HuH-7.5 (cell line): Measurements from ENCODE around the gene THEM4.
"Not testable (repeated sequence)": the region's sequence is repeated elsewhere in the genome, so short reads cannot be mapped to it uniquely, and the experiment has no call there.

Experiments
- DNase-seq: peaks from one replicate; pipeline ENCODE4 v3.0.0; 2011; ENCODE audit warnings: low spot score

The THEM4 gene

GRCh38 chr1:151893176-151893924 is 16.0 kb downstream of the THEM4 start:
- DNase-seq = no peak

- DNase-seq = no peak
Observed at GRCh38 chr1:151892190-151892589, 17.1 kb downstream of the THEM4 start.

- no peak for DNase-seq
Observed at GRCh38 chr1:151891512-151891911, 17.8 kb downstream of the THEM4 start.

GRCh38 chr1:151888972-151889570 is 20.2 kb downstream of the THEM4 start:
- no peak for DNase-seq

GRCh38 chr1:151887028-151887427 is 22.3 kb downstream of the THEM4 start:
- no peak for DNase-seq

- no peak for DNase-seq
Observed at GRCh38 chr1:151885479-151885878, 23.8 kb downstream of the THEM4 start.

GRCh38 chr1:151884879-151885278 is 24.4 kb downstream of the THEM4 start:
- not testable (repeated sequence) for DNase-seq

- DNase-seq = not testable (repeated sequence)
Observed at GRCh38 chr1:151884445-151884844, 24.9 kb downstream of the THEM4 start.

GRCh38 chr1:151883898-151884297 is 25.4 kb downstream of the THEM4 start:
- DNase-seq = not testable (repeated sequence)

GRCh38 chr1:151882918-151883317 is 26.4 kb downstream of the THEM4 start:
- not testable (repeated sequence) for DNase-seq

GRCh38 chr1:151882466-151882865 is 26.8 kb downstream of the THEM4 start:
- no peak for DNase-seq

- DNase-seq = no peak
Observed at GRCh38 chr1:151881479-151881878, 27.8 kb downstream of the THEM4 start.

GRCh38 chr1:151875419-151876097 is 33.8 kb downstream of the THEM4 start:
- DNase-seq = no peak

- DNase-seq = not testable (repeated sequence)
Observed at GRCh38 chr1:151872776-151873175, 36.5 kb downstream of the THEM4 start.

GRCh38 chr1:151871284-151872030 is 37.9 kb downstream of the THEM4 start:
- DNase-seq = no peak

GRCh38 chr1:151868486-151868885 is 40.8 kb downstream of the THEM4 start:
- no peak for DNase-seq

GRCh38 chr1:151867765-151868411 is 41.4 kb downstream of the THEM4 start:
- no peak for DNase-seq

GRCh38 chr1:151867321-151867720 is 42.0 kb downstream of the THEM4 start:
- no peak for DNase-seq

- DNase-seq = no peak
Observed at GRCh38 chr1:151864411-151864810, 44.9 kb downstream of the THEM4 start.

- DNase-seq = no peak
Observed at GRCh38 chr1:151862604-151863003, 46.7 kb downstream of the THEM4 start.

- no peak for DNase-seq
Observed at GRCh38 chr1:151860504-151861187, 48.7 kb downstream of the THEM4 start.
